BJ (cell line): ENCODE measurements around the gene OR6C6. TPM values are rescaled to one million over a fixed set of nuclear protein-coding genes. Genes with fewer than 3 reads are reported as not detected.

ENCODE experiments used
- CTCF ChIA-PET: fragments of 350-600 bp; formaldehyde crosslinking; extraction: SDS; loops from one replicate; lab custom pipeline; 2021; ENCODE audit warnings: antibody characterized with exemption, inconsistent platforms; lab: Yijun Ruan, JAX
- POLR2A ChIA-PET: fragments of 300-600 bp; sonication (Branson Sonifier 250); formaldehyde crosslinking; extraction: SDS; loops from one replicate; lab custom pipeline; 2021; ENCODE audit warnings: antibody characterized with exemption; lab: Charles Lee
- DNase-seq: peaks from one replicate; pipeline ENCODE4 v3.0.0-alpha.2; 2011; ENCODE audit warnings: low read depth
- H3K27me3 ChIP-seq: 2 replicates; pipeline ENCODE4 v1.6.0; 2011; ENCODE audit warnings: low read length; ENCODE audit not compliant: control insufficient read depth, insufficient read depth
- H3K36me3 ChIP-seq: 2 replicates; pipeline ENCODE4 v1.5.1; 2011; ENCODE audit warnings: low read length; ENCODE audit not compliant: control insufficient read depth, insufficient read depth
- H3K4me3 ChIP-seq: 2 replicates; pipeline ENCODE4 v1.5.1; 2011; ENCODE audit warnings: low read depth, mild to moderate bottlenecking, control low read depth, low read length
- CTCF ChIP-seq: IDR thresholded peaks from 2 replicates; pipeline ENCODE4 v1.5.1; 2011; ENCODE audit warnings: low read depth, mild to moderate bottlenecking, control low read depth, inconsistent platforms, low read length, moderate library complexity; ENCODE audit not compliant: insufficient read depth
- polyA plus RNA-seq: library from polyadenylated mRNA; depleted of rRNA; stranded (reverse); fragments of >200 nt; gene quantifications from 2 replicates; pipeline ENCODE4 v1.2.3, GENCODE V29; 2011

OR6C6 gene
- polyA plus RNA-seq, 1 experiment = not detected

GRCh38 chr12:55289999-55290398 is 6.4 kb downstream of the OR6C6 start:
- DNase-seq = no peak
- CTCF ChIA-PET = no interaction called here
- Histone ChIP-seq H3K36me3 (no peaks in the 10 kb centered on the region), H3K27me3 (no peaks in the 10 kb centered on the region), H3K4me3 (no peak overlapping the region)
- TF ChIP-seq CTCF = no peak
- POLR2A ChIA-PET = no interaction called here

GRCh38 chr12:55280991-55281390 is 15.4 kb downstream of the OR6C6 start:
- ChIA-PET POLR2A (no interaction called here), CTCF (no interaction called here)
- no peaks in the 10 kb centered on the region for H3K36me3 ChIP-seq
- no peak for TF ChIP-seq CTCF
- DNase-seq = no peak
- no peaks in the 10 kb centered on the region for H3K27me3 ChIP-seq
- no peak overlapping the region for H3K4me3 ChIP-seq

GRCh38 chr12:55258303-55258702 is 38.1 kb downstream of the OR6C6 start:
- CTCF ChIA-PET = no interaction called here
- Histone ChIP-seq H3K4me3 (no peak overlapping the region), H3K36me3 (no peaks in the 10 kb centered on the region), H3K27me3 (no peaks in the 10 kb centered on the region)
- TF ChIP-seq CTCF = no peak
- DNase-seq = no peak
- POLR2A ChIA-PET = no interaction called here

- no peak for DNase-seq
- no peak for TF ChIP-seq CTCF
- ChIA-PET POLR2A (no interaction called here), CTCF (no interaction called here)
- Histone ChIP-seq H3K36me3 (no peaks in the 10 kb centered on the region), H3K4me3 (no peak overlapping the region), H3K27me3 (no peaks in the 10 kb centered on the region)
Observed at GRCh38 chr12:55256831-55257230, 39.5 kb downstream of the OR6C6 start.

GRCh38 chr12:55253281-55253680 is 43.1 kb downstream of the OR6C6 start:
- CTCF ChIA-PET = no interaction called here

More at GRCh38 chr12:55253281-55253680, 43.1 kb downstream of the OR6C6 start:
- Histone ChIP-seq H3K27me3 (no peaks in the 10 kb centered on the region), H3K4me3 (no peak overlapping the region), H3K36me3 (no peaks in the 10 kb centered on the region)
- POLR2A ChIA-PET = no interaction called here
- DNase-seq = no peak
- TF ChIP-seq CTCF = no peak
